Measurements from ENCODE around the gene B4GALNT2.

Gene B4GALNT2

DNA sequence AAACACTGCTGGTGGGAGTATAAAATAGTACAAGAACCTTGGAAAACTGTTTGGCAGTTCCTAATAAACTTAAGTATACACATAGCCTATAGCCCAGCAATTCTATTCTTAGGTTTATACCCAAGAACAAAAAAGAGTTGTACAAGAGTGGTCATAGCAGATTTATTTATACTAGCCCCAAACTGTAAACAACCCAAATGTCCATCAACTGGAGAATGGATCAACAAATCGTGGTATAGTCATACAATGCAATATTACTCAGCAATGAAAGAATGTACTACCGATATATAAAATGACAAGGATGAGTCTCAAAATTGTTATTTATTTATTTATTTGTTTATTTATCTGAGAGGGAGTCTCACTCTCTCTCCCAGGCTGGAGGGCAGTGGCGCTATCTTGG is 54.7 kb downstream of the B4GALNT2 start:
- Histone ChIP-seq H3K27me3 (ENCODE audit: control insufficient read depth, low read length) (no peaks in the 10 kb centered on the region), H3K4me1 (ENCODE audit: control insufficient read depth, low read length) (peaks cover 13% of the 10 kb centered on the region), H3K36me3 (ENCODE audit: control insufficient read depth, low read length) (no peaks in the 10 kb centered on the region), H3K9me2 (replicated peaks; ENCODE audit: control insufficient read depth, low read length) (no peaks in the 10 kb centered on the region), H4K20me1 (ENCODE audit: control insufficient read depth, insufficient read depth, low read depth, low read length) (no peaks in the 10 kb centered on the region), H3K79me2 (ENCODE audit: control insufficient read depth, low read length) (no peaks in the 10 kb centered on the region), H3K4me3 (ENCODE audit: low read length) (no peak overlapping the region), H3F3A (ENCODE audit: control insufficient read depth, insufficient read depth) (peaks cover 4% of the 10 kb centered on the region; the same call in 1 of the 2 replicates), H3K27ac (ENCODE audit: low read depth, low read length) (no peak overlapping the region), H3K4me2 (ENCODE audit: low read length) (no peak overlapping the region), H3K9me3 (ENCODE audit: control insufficient read depth, insufficient read depth, low read length) (peaks cover 27% of the 10 kb centered on the region)
- TF ChIP-seq, protein P1, sequence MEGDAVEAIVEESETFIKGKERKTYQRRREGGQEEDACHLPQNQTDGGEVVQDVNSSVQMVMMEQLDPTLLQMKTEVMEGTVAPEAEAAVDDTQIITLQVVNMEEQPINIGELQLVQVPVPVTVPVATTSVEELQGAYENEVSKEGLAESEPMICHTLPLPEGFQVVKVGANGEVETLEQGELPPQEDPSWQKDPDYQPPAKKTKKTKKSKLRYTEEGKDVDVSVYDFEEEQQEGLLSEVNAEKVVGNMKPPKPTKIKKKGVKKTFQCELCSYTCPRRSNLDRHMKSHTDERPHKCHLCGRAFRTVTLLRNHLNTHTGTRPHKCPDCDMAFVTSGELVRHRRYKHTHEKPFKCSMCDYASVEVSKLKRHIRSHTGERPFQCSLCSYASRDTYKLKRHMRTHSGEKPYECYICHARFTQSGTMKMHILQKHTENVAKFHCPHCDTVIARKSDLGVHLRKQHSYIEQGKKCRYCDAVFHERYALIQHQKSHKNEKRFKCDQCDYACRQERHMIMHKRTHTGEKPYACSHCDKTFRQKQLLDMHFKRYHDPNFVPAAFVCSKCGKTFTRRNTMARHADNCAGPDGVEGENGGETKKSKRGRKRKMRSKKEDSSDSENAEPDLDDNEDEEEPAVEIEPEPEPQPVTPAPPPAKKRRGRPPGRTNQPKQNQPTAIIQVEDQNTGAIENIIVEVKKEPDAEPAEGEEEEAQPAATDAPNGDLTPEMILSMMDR (IDR thresholded peaks at IDR 0.05; ENCODE audit: low read depth, low read length, poor library complexity, severe bottlenecking): no peak
- no peak for TF ChIP-seq EZH2phosphoT487 (IDR thresholded peaks at IDR 0.05; ENCODE audit: borderline replicate concordance, low read length)

DNA sequence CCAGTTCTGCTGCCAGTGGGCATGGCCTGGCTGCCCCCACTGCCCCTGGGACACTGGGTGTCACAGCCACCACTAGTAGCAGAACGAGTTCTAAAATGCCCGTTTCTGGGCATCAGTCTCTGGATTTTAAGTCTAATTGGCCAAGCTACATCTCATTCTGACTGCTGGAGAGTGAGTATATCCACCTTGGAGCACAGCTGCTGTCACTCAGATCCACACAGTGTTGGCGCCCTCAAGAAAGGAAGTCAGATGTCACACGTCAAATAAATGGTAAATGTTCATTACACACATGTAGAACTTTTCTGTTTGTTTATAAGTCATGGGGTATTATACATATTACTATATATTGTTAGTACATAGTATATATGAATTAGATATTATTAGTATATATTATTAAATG is 58.4 kb downstream of the B4GALNT2 start:
- Histone ChIP-seq H3F3A (ENCODE audit: control insufficient read depth, insufficient read depth) (peaks cover 10% of the 10 kb centered on the region), H3K27ac (ENCODE audit: low read depth, low read length) (peak overlapping the region; percentile 93; the same call in 1 of the 2 replicates), H3K36me3 (ENCODE audit: control insufficient read depth, low read length) (no peaks in the 10 kb centered on the region), H3K4me1 (ENCODE audit: control insufficient read depth, low read length) (peaks cover 29% of the 10 kb centered on the region), H3K9me3 (ENCODE audit: control insufficient read depth, insufficient read depth, low read length) (no peaks in the 10 kb centered on the region), H3K4me3 (ENCODE audit: low read length) (0 out of 2 replicates have a peak overlapping the region, but pooled peaks have one; percentile 3), H3K9me2 (replicated peaks; ENCODE audit: control insufficient read depth, low read length) (no peaks in the 10 kb centered on the region), H3K27me3 (ENCODE audit: control insufficient read depth, low read length) (no peaks in the 10 kb centered on the region), H3K4me2 (ENCODE audit: low read length) (peak overlapping the region; percentile 50), H4K20me1 (ENCODE audit: control insufficient read depth, insufficient read depth, low read depth, low read length) (no peaks in the 10 kb centered on the region), H3K79me2 (ENCODE audit: control insufficient read depth, low read length) (no peaks in the 10 kb centered on the region)
- no peak for TF ChIP-seq EZH2phosphoT487 (IDR thresholded peaks at IDR 0.05; ENCODE audit: borderline replicate concordance, low read length)
- TF ChIP-seq, protein P1 (IDR thresholded peaks at IDR 0.05; ENCODE audit: low read depth, low read length, poor library complexity, severe bottlenecking): no peak

DNA sequence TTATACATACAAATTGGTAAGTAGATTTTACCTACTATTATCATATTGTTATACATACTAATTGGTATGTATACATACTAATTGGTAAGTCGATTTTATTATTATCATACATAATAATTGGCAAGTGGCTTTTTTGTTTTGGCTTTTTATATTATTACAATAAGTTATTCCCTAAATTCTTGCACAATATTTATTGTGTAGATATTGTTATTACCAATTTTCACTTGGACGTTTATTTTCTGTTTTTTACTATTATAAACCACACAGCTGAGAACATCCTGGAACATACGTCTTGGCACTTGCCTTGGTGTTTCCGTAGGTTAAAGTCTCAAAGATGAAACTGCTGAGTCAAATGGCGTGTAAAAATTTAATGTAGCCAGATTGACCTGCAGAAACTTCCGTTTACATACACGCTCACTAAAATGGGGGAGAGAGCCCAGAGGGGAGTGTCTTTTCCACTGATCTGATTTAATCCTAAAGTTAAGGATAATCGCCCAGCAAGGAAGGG is 58.9 kb downstream of the B4GALNT2 start:
- H3K4me3 ChIP-seq (ENCODE audit: low read length): peak overlapping the region; percentile 81
- H3K9me2 ChIP-seq (replicated peaks; ENCODE audit: control insufficient read depth, low read length): no peaks in the 10 kb centered on the region
- peak overlapping the region; percentile 80 for H3K4me2 ChIP-seq (ENCODE audit: low read length)
- no peaks in the 10 kb centered on the region for H3K27me3 ChIP-seq (ENCODE audit: control insufficient read depth, low read length)
- no peaks in the 10 kb centered on the region for H3K9me3 ChIP-seq (ENCODE audit: control insufficient read depth, insufficient read depth, low read length)
- peaks cover 29% of the 10 kb centered on the region for H3K4me1 ChIP-seq (ENCODE audit: control insufficient read depth, low read length)
- H3F3A ChIP-seq (ENCODE audit: control insufficient read depth, insufficient read depth): peaks cover 12% of the 10 kb centered on the region
- no peaks in the 10 kb centered on the region for H4K20me1 ChIP-seq (ENCODE audit: control insufficient read depth, insufficient read depth, low read depth, low read length)
- no peaks in the 10 kb centered on the region for H3K36me3 ChIP-seq (ENCODE audit: control insufficient read depth, low read length)
- no peak for TF ChIP-seq EZH2phosphoT487 (IDR thresholded peaks at IDR 0.05; ENCODE audit: borderline replicate concordance, low read length)
- TF ChIP-seq, protein P1 (IDR thresholded peaks at IDR 0.05; ENCODE audit: low read depth, low read length, poor library complexity, severe bottlenecking): no peak
- H3K79me2 ChIP-seq (ENCODE audit: control insufficient read depth, low read length): no peaks in the 10 kb centered on the region
- peak overlapping the region; percentile 93 for H3K27ac ChIP-seq (ENCODE audit: low read depth, low read length)
